ENCODE data around the gene ZNF516.
A peak's percentile ranks its signal among the peaks of the same experiment; 100 is the strongest.

ZNF516 gene

GRCh38 chr18:76363436-76364120 lies 131.5 kb downstream of the ZNF516 start:
- no peak for DNase-seq

GRCh38 chr18:76362676-76363075 lies 132.4 kb downstream of the ZNF516 start:
- DNase-seq, result no peak

- no peak for DNase-seq
Observed at GRCh38 chr18:76361219-76361618, 133.8 kb downstream of the ZNF516 start.

- DNase-seq, result no peak
Observed at GRCh38 chr18:76359909-76360308, 135.1 kb downstream of the ZNF516 start.

GRCh38 chr18:76358774-76359173 lies 136.3 kb downstream of the ZNF516 start:
- DNase-seq, result no peak

- DNase-seq, result no peak
Observed at GRCh38 chr18:76357585-76358260, 137.3 kb downstream of the ZNF516 start.

- DNase-seq, result no peak
Observed at GRCh38 chr18:76357174-76357573, 137.9 kb downstream of the ZNF516 start.

- DNase-seq, result no peak
Observed at GRCh38 chr18:76356666-76357065, 138.4 kb downstream of the ZNF516 start.

- no peak for DNase-seq
Observed at GRCh38 chr18:76354348-76354747, 140.7 kb downstream of the ZNF516 start.

- DNase-seq, result no peak
Observed at GRCh38 chr18:76353500-76353899, 141.5 kb downstream of the ZNF516 start.

GRCh38 chr18:76353046-76353445 lies 142.0 kb downstream of the ZNF516 start:
- no peak for DNase-seq

GRCh38 chr18:76351961-76352581 lies 143.0 kb downstream of the ZNF516 start:
- peak; percentile 62 for DNase-seq

GRCh38 chr18:76350134-76351025 lies 144.7 kb downstream of the ZNF516 start:
- DNase-seq, result no peak

- no peak for DNase-seq
Observed at GRCh38 chr18:76349067-76349715, 145.9 kb downstream of the ZNF516 start.

- DNase-seq, result peak; percentile 71
Observed at GRCh38 chr18:76348267-76349066, 146.6 kb downstream of the ZNF516 start.

- no peak for DNase-seq
Observed at GRCh38 chr18:76347341-76347740, 147.7 kb downstream of the ZNF516 start.

GRCh38 chr18:76346490-76347130 lies 148.4 kb downstream of the ZNF516 start:
- no peak for DNase-seq

- no peak for DNase-seq
Observed at GRCh38 chr18:76345901-76346300, 149.1 kb downstream of the ZNF516 start.

GRCh38 chr18:76343938-76344569 lies 151.0 kb downstream of the ZNF516 start:
- no peak for DNase-seq

- DNase-seq, result no peak
Observed at GRCh38 chr18:76340410-76340809, 154.6 kb downstream of the ZNF516 start.

All from right kidney (tissue), 1 donor.